ENCODE data around the gene PLET1.

DNA sequence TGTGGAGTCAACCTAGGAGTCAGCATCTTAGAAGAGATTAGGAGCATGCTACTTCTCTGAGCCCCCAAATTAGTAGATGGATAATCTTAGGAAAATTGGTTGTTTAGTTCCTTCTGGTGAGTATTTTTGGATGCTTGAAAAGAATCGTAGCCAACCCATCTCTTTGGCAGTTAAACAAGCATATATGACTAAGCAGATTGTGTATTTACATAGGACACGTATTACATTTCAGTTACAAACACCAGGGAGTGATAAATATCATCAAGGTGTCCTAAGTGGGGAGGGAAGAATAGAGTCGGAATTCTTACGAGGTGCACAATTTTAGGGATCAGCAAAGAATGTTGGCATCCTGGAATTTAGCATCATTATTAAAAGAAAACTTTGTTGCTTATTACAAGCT, 13.5 kb downstream of the PLET1 start:
- TF ChIP-seq, protein P1, sequence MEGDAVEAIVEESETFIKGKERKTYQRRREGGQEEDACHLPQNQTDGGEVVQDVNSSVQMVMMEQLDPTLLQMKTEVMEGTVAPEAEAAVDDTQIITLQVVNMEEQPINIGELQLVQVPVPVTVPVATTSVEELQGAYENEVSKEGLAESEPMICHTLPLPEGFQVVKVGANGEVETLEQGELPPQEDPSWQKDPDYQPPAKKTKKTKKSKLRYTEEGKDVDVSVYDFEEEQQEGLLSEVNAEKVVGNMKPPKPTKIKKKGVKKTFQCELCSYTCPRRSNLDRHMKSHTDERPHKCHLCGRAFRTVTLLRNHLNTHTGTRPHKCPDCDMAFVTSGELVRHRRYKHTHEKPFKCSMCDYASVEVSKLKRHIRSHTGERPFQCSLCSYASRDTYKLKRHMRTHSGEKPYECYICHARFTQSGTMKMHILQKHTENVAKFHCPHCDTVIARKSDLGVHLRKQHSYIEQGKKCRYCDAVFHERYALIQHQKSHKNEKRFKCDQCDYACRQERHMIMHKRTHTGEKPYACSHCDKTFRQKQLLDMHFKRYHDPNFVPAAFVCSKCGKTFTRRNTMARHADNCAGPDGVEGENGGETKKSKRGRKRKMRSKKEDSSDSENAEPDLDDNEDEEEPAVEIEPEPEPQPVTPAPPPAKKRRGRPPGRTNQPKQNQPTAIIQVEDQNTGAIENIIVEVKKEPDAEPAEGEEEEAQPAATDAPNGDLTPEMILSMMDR (IDR thresholded peaks at IDR 0.05): no peak
- TF ChIP-seq POLR2A (IDR thresholded peaks at IDR 0.05): no peak
